ENCODE data around the gene GTPBP10. TPM values are rescaled to one million over a fixed set of nuclear protein-coding genes. Genes with fewer than 3 reads are reported as not detected.

GTPBP10 gene
- total RNA-seq, 4 donors from 2014 or later = 11.3 to 48.1 (median 28.6) TPM

DNA sequence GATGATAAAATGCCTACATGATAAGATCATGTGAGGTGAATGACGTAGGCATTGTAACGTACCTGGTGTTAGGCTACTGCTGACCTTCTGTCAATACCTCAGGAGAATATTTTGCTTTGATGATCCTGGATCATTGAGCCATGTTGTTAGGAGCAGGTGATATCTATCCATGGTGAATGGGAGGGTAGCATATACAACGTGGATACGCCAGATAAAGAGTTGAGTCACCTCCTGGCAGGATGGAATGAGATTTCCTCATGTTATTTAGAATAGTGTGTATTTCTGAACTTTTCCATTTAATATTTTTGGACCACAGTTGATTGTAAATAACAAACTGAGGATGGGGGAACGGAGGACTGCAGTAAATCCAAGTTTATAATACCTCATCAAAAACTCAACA, 45.0 kb downstream of the GTPBP10 start:
- no peaks in the 10 kb centered on the region for H3K4me1 ChIP-seq
- H3K9me3 ChIP-seq = no peaks in the 10 kb centered on the region
- WGBS, 2 donors = 92 to 93% methylated on average over 5 of the region's 5 CpGs
- H3K4me3 ChIP-seq = no peak overlapping the region
- TF ChIP-seq, protein P1, sequence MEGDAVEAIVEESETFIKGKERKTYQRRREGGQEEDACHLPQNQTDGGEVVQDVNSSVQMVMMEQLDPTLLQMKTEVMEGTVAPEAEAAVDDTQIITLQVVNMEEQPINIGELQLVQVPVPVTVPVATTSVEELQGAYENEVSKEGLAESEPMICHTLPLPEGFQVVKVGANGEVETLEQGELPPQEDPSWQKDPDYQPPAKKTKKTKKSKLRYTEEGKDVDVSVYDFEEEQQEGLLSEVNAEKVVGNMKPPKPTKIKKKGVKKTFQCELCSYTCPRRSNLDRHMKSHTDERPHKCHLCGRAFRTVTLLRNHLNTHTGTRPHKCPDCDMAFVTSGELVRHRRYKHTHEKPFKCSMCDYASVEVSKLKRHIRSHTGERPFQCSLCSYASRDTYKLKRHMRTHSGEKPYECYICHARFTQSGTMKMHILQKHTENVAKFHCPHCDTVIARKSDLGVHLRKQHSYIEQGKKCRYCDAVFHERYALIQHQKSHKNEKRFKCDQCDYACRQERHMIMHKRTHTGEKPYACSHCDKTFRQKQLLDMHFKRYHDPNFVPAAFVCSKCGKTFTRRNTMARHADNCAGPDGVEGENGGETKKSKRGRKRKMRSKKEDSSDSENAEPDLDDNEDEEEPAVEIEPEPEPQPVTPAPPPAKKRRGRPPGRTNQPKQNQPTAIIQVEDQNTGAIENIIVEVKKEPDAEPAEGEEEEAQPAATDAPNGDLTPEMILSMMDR (IDR thresholded peaks at IDR 0.05) = no peak
- no peak for TF ChIP-seq EP300 (IDR thresholded peaks at IDR 0.05)
- TF ChIP-seq POLR2A (IDR thresholded peaks at IDR 0.05) = no peak
- DNase-seq (ENCODE audit: low spot score in 2 of 2) = no peak
- H3K27ac ChIP-seq = no peak overlapping the region
- no peaks in the 10 kb centered on the region for H3K27me3 ChIP-seq
- H3K36me3 ChIP-seq = peaks cover 0 to 18% (median 0%) of the 10 kb centered on the region in 3 donors

DNA sequence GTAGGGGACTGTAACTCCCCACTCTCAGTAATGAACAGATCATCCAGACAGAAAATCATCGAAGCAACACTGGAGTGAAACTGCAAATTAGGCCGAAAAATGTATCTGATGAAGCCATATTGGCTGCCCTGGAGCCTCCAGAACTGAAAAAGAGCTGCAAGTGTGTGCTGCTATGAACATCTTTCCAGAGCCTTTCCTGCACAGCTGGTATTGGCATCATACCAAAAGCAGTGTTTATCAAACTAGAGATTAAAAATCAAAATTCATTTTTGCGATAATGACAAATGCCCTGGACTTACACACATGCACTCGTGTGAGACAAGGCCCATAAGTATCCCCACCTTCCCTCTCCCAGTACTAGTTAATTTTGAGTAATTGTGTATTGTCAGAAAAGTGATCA, 49.9 kb downstream of the GTPBP10 start:
- H3K4me3 ChIP-seq = no peak overlapping the region
- TF ChIP-seq POLR2A (IDR thresholded peaks at IDR 0.05) = no peak
- TF ChIP-seq, protein P1 (IDR thresholded peaks at IDR 0.05) = no peak
- TF ChIP-seq EP300 (IDR thresholded peaks at IDR 0.05) = no peak
- DNase-seq (ENCODE audit: low spot score in 2 of 2) = no peak
- H3K27me3 ChIP-seq = no peaks in the 10 kb centered on the region
- H3K9me3 ChIP-seq = peaks cover 0 to 20% (median 0%) of the 10 kb centered on the region in 4 donors
- WGBS, 2 donors = 92 to 93% methylated on average over 4 of the region's 4 CpGs
- H3K4me1 ChIP-seq = no peaks in the 10 kb centered on the region
- no peak overlapping the region for H3K27ac ChIP-seq
- H3K36me3 ChIP-seq = peaks cover 0 to 6% (median 0%) of the 10 kb centered on the region in 3 donors

- peaks cover 0 to 20% (median 0%) of the 10 kb centered on the region in 4 donors for H3K9me3 ChIP-seq
- no peak overlapping the region for H3K27ac ChIP-seq
- no peak overlapping the region for H3K4me3 ChIP-seq
- TF ChIP-seq, protein P1 (IDR thresholded peaks at IDR 0.05) = no peak
- TF ChIP-seq POLR2A (IDR thresholded peaks at IDR 0.05) = no peak
- no peak for TF ChIP-seq EP300 (IDR thresholded peaks at IDR 0.05)
- peaks cover 0 to 30% (median under 1%) of the 10 kb centered on the region in 4 donors for H3K4me1 ChIP-seq
- DNase-seq (ENCODE audit: low spot score in 2 of 2) = no peak
- peaks cover 0 to 7% (median 0%) of the 10 kb centered on the region in 3 donors for H3K36me3 ChIP-seq
- no peaks in the 10 kb centered on the region for H3K27me3 ChIP-seq
- WGBS, 2 donors = 25 to 36% methylated on average over 4 of the region's 4 CpGs
Measured at GRCh38 chr7:90401989-90402388, 55.5 kb downstream of the GTPBP10 start.

DNA sequence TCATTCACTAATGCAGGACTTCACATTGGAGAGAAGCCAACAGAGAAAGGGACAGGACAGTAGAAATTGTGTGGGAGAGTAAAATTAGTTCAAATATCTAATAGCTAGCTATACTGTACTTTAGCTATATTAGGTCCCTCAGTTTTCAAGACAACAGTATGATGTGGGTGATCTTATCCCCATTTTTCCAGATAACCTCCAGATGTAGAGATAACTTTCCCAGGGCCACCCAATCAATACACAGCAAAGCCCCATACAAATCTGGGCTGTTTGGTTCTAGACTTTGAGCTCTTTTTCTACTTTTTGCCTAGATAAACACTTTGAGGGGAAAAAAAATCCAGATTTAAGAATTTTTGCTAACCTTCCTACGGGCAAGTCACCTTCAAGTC, 56.3 kb downstream of the GTPBP10 start:
- Histone ChIP-seq H3K4me3 (peak overlapping the region; percentile 53 to 84 (median 74)), H3K4me1 (peaks cover 0 to 36% (median 2%) of the 10 kb centered on the region in 4 donors), H3K27ac (peak overlapping the region; percentile 85 to 96 (median 88)), H3K9me3 (peaks cover 0 to 18% (median 0%) of the 10 kb centered on the region in 4 donors), H3K36me3 (peaks cover 0 to 7% (median 0%) of the 10 kb centered on the region in 3 donors), H3K27me3 (no peaks in the 10 kb centered on the region)
- 28 to 29% methylated on average over 1 of the region's 1 CpG for WGBS, 2 donors
- TF ChIP-seq POLR2A (IDR thresholded peaks at IDR 0.05) = no peak
- no peak for TF ChIP-seq EP300 (IDR thresholded peaks at IDR 0.05)
- no peak for DNase-seq (ENCODE audit: low spot score in 2 of 2)

GRCh38 chr7:90403174-90404113, 56.9 kb downstream of the GTPBP10 start, which contains the start of gene CLDN12:
CLDN12 (plus strand) TSS chr7:90403461; CDS start chr7:90412677, 9,216 bp downstream.
- TF ChIP-seq, protein P1 (IDR thresholded peaks at IDR 0.05) = peak in 1 of 5 experiments; percentile 21
- TF ChIP-seq POLR2A (IDR thresholded peaks at IDR 0.05) (peak; percentile 5 to 47), EP300 (IDR thresholded peaks at IDR 0.05) (peak in 1 of 2 donors; percentile 84)
- Histone ChIP-seq H3K27ac (peak within 1 kb of the TSS; percentile 85 to 96 (median 88)), H3K4me3 (peak within 1 kb of the TSS; percentile 53 to 84 (median 74)), H3K4me1 (peaks cover 0 to 40% (median 2%) of the 10 kb centered on the region in 4 donors), H3K36me3 (peaks cover 0 to 7% (median 0%) of the 10 kb centered on the region in 3 donors), H3K27me3 (no peaks in the 10 kb centered on the region), H3K9me3 (peaks cover 0 to 17% (median 0%) of the 10 kb centered on the region in 4 donors)
- peak; percentile 59 to 82 for DNase-seq (ENCODE audit: low spot score in 2 of 2)
- whole genome bisulfite sequencing, 2 donors = 0 to 1% methylated on average over 33 to 35 of the region's 35 CpGs
